MM.1S (cell line): Measurements from ENCODE around the gene KRT81.

Experiments
- EZH2 ChIP-seq: fragments of 300-600 bp; sonication (generic); optimal IDR thresholded peaks from 2 replicates; pipeline ENCODE3; 2017; ENCODE audit warnings: low read depth, mild to moderate bottlenecking, antibody characterized with exemption, low read length, mixed read lengths
- TF ChIP-seq, protein P1 (sequence below): fragments of 300-600 bp; sonication (generic); IDR thresholded peaks from 2 replicates; pipeline ENCODE4 v1.5.1; 2016; ENCODE audit warnings: antibody characterized with exemption, low read length, mixed read lengths

DNA sequence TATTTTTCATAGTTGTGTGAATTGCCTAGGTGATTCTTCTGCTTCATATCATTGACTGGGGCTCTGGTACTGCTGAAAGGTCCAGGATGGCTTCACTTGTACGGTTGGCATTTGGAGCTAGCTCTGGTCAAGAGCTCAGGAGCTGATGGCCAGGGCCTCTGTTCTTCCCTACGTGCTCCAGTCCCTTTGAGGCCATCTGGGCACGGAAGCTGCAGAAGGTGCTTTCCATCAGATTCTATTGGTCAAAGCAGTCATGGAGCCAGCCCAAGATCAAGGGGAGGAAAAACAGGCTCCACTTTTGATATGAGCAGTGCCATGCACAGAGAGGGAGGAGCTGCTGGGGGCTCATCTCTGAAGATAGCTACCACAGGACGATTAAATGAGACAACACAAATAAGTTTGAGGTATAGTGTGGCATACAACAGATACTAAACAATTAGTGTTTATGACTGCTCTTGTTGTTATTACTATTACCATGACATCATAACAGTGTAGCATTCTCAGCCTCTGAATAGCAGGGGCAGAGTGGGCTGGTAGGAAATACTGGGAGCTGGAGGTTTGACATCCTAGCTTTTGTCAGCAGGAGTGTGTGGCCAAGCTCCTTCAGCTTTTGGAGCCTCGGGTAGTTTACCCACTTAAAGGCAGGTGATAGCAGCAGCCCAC lies 19.4 kb upstream of the KRT81 start:
- TF ChIP-seq, protein P1, sequence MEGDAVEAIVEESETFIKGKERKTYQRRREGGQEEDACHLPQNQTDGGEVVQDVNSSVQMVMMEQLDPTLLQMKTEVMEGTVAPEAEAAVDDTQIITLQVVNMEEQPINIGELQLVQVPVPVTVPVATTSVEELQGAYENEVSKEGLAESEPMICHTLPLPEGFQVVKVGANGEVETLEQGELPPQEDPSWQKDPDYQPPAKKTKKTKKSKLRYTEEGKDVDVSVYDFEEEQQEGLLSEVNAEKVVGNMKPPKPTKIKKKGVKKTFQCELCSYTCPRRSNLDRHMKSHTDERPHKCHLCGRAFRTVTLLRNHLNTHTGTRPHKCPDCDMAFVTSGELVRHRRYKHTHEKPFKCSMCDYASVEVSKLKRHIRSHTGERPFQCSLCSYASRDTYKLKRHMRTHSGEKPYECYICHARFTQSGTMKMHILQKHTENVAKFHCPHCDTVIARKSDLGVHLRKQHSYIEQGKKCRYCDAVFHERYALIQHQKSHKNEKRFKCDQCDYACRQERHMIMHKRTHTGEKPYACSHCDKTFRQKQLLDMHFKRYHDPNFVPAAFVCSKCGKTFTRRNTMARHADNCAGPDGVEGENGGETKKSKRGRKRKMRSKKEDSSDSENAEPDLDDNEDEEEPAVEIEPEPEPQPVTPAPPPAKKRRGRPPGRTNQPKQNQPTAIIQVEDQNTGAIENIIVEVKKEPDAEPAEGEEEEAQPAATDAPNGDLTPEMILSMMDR, result no peak
- TF ChIP-seq EZH2, result no peak
